ENCODE measurements around the gene RTN4RL2.
"Not testable (repeated sequence)": the region's sequence is repeated elsewhere in the genome, so short reads cannot be mapped to it uniquely, and the experiment has no call there.

Gene RTN4RL2

DNA sequence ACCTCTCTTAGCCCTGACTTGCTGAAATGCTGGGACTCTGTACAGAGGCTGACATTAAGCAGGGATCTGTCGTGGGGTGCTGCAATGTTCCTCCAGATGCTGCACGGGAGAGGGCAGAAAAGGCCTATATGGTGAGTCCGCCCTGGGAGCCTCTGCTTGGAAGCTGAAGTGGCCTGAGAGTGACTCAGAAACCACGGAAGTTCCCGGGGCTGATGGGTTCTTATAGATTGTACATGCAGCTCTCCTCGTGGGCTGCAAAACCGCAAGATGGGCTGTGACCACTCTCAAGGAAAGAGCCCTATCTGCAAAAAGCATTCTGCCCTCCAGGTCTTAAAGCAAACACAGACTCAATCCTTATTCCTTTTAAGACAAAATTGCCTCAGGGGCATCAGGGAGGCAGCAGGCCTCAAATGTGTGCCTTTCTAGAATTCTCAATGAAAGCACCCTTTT, 27.6 kb upstream of the RTN4RL2 start:
- DNase-seq (ENCODE audit: low spot score), result no peak

- no peak for DNase-seq (ENCODE audit: low spot score)
These were observed 25.4 kb upstream of the RTN4RL2 start for GRCh38 chr11:57434640-57435546.

- DNase-seq (ENCODE audit: low spot score), result no peak
These were observed 24.3 kb upstream of the RTN4RL2 start for GRCh38 chr11:57436031-57436430.

DNA sequence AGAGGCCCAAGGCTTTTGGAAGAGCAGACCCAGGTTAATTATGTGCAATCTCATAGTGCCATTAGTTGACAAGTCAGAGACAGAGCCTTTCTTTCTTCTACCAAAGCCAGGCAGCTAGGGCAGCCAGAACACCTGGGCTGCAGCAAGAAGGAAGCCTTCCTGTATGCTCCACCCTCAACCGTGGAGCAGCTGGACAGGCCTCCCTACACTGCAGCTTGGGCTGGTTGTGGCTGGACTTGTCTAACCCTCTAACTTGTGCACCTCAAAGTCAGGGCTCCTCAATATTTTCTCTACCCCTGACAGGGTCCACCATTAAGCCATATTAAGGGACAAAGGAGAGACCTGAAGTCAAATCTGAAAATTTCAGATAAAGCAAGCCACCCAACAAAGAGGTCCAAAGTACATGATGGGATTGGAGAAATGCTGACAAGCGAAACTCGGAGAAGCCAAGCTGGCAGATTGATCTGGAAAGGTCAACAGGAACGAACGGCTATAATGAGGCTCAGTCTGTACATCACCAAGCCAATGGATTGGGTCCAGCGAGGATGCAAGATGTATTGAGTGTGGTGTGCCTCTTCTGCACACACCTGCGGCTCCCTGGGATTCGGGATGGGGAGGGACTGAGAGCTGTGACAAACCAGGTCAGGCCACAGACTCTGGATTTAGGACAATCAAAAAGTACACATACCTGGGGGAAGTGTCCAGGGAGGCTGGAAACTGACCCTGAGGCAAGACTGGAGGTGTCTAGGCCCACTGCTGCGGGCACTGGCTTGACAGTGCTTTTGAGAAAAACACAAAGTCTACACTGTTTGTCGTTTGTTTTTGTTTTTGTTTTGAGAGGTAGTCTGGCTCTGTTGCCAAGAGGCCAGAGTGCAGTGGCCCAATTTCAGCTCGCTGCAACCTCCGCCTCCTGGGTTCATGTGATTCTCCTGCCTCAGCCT, 21.7 kb upstream of the RTN4RL2 start:
- no peak for DNase-seq (ENCODE audit: low spot score)

- no peak for DNase-seq (ENCODE audit: low spot score)
These were observed 20.5 kb upstream of the RTN4RL2 start for GRCh38 chr11:57439786-57440185.

DNA sequence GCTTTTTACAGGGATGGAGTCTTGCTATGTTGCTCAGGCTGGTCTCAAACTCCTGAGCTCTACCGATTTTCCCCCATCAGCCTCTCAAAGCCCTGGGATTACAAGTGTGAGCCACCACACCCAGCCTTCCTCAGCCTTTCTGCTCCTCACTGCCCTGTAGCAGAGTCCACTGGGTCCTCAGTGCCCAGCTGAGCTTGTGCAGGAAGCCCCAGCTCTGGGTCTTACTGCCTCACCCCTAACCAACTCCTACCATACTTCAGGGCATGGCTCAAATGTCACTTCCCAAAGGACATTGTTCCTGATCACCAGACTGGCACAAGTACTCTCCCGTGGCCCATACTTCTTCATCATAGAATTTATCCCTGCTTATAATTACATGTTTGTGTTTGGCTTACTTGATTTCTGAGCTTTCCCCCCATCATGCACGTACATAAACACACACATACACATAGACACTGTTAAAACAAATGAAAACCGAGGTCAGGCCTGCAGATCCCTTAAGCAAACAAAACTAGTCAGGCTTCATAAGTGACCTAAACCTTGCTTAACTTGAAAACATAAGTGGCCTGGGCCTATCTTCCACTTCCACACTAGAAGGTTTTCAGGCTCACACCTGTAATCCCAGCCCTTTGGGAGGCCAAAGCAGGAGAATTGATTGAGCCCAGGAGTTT, 19.4 kb upstream of the RTN4RL2 start:
- no peak for DNase-seq (ENCODE audit: low spot score)

DNA sequence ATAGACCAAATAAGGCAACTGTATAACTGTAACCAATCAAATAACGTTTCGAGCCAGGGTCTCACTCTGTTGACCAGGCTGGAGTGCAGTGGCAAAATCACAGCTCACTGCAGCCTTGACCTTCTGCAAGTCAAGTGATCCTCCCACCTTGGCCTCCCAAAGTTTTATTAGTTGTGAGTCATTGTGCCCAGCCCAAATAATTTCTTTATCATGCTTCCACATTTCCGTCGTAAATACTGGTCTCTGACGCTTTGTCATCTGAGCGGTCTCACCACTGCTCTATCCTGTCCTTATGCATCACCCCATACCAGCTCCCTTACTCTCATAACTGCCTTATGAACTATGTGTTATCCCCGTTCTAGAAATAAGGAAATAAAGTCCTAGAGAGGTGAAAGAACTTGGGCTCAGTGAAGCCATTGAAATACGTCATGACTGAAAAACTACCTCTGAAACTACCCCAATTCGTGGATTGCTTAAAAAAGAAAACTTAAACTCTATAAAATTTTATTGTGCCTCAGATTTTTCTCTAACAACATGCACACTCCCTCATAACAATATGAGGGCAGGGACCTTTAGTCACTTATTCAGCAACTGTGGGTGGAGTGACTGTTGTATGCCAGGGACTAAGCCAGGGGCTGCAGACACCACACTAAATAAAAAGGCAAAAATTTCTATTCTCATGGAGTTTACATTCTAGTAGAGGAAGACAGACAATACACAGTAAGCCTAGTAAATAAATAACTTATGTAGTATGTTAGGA, 15.8 kb upstream of the RTN4RL2 start:
- DNase-seq (ENCODE audit: low spot score), result no peak

GRCh38 chr11:57445122-57445394, 15.3 kb upstream of the RTN4RL2 start:
- not testable (repeated sequence) for DNase-seq (ENCODE audit: low spot score)

- no peak for DNase-seq (ENCODE audit: low spot score)
These were observed 14.3 kb upstream of the RTN4RL2 start for GRCh38 chr11:57446055-57446454.

DNA sequence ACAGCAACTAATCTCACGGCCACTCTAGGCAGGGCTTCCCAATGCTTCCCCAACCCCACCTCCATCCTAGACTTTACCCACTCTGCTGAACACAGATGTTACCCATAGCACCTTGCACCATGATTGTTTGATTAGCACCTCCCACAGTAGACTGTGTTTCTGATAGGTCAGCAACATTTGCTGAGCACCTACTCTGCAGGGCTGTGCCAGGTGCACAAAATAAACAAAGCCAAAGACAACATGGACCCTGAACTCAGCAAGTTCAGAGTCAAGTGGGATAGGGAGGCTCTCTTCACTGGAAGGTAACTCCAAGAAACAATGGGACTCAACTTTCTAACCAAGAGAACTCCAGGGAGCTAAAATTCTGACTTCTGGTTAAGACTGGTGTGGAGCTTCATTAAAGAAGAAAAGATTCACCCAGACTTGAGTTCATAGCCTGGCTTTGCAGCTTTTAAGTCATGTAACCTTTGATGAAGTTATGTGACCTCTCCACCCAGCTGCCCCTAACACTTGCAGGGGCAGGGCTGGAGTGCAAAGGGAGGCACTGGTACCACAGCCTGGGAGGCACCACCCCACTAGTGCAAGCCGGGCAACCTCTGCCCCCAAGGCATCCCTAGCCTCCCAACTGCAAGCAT, 6.7 kb upstream of the RTN4RL2 start:
- DNase-seq (ENCODE audit: low spot score), result no peak

- peak; percentile 67 for DNase-seq (ENCODE audit: low spot score)
These were observed 3.2 kb upstream of the RTN4RL2 start for GRCh38 chr11:57456960-57457642.

DNA sequence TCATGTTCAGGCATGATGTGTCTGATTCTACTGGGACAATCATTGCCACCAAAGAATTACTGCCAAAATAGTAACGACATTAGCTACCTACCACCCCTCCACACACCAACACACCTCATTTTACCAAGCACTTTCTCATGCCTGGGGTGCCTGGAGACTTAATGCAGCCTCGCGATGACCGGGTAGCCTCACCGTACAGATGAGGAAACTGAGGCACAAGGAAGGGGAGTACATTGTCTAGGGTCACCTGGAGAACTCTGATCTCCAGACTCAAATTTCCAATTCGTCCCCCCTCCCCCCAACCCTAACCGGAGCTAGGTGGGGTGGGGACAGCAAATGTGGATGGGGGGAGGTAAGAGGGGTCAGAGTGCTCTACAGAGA, 2.7 kb upstream of the RTN4RL2 start:
- DNase-seq (ENCODE audit: low spot score), result no peak

- DNase-seq (ENCODE audit: low spot score), result no peak
These were observed 2.3 kb upstream of the RTN4RL2 start for GRCh38 chr11:57458060-57458409.

GRCh38 chr11:57458410-57459163, 1.7 kb upstream of the RTN4RL2 start:
- DNase-seq (ENCODE audit: low spot score), result no peak

- no peak for DNase-seq (ENCODE audit: low spot score)
These were observed 935 bp upstream of the RTN4RL2 start for GRCh38 chr11:57459164-57460021.

DNA sequence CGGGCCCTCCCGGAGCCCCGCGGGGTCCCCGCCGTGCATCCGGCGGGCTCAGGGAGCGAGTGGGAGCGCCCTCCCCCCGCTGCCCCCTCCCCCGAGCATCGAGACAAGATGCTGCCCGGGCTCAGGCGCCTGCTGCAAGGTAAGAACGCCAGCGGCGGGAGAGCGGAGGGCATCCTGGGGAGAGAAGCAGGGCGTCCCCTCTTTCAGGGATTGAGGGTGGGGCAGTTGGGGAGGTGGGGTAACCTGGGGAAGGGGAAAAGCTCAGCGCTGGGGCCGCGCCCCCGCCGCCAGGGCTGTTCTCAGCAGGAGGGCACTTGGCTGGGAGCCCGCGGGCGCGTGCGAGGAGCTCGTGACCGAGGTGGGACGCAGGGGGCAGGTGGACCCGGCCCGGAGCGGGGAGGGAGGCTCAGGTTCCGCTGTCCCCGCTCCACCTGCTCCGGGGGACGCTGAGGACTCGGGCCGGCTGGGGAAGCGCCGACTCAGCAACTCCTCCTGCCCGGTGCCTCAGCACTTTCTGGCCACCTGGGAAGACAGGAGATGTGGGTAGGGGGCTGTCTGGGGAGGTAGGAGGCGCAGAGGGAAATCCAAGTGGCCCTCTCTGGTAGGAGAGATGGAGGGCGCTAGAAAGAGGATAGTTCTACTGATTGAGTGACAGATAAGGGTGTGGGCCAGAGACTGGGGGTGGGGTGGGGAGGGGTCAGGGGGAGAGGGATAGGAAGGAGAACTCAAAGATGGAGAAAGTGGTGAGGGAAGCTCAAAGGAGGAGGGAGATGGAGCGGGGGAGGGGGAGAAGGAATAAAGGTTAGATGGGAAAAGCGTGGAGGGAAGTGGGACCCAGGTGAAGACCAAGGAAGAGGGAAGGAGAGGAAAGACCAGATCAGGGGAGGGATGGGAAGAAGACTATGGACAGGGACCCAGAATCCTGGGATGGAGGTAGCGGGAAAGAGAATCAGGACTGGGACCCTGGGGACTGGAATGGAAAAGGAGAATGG, 726 bp downstream of the RTN4RL2 start:
- no peak for DNase-seq (ENCODE audit: low spot score)

DNA sequence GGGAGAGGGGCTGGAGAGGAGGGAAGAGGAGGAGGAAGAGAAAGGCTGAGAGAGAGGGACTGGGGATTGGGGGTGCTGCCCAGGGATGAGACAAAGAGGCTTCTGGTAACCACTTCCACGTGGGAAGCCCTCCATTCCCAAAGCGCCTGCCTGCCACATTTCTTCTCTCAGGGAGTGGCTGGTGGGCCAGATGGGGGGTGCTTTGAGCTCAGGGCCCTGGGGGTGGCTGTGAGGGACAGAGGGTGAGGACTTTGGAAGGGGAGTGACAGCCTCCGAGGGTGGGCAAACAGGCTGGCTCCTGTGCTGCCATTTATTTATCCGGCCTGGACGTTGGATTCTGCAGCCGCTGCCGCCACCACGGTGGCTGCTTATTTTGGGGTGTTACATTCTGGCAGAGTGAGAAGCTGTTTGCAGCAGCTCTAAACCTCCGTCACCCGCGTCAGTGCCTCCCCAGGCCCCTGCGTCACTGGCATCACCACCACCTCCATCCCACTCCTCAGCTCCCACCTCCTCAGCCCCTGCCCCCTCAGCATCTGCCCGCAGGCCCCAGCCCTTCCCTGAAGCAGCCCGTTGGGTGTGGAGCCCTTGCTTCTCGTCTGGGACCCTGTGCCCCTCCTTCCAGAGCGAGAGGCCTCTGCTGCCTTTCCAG, 1.6 kb downstream of the RTN4RL2 start:
- no peak for DNase-seq (ENCODE audit: low spot score)
